Mesenchymal stem cell (in vitro differentiated cells and primary cell): ENCODE results near the gene NPAS3.

ENCODE experiments used
- DNase-seq: peaks from one replicate; pipeline ENCODE4 v3.0.0-alpha.2; 2013
- H2AFZ ChIP-seq: one replicate; pipeline ENCODE4 v1.6.1; 2013; ENCODE audit warnings: low read depth, mild to moderate bottlenecking, control low read depth, inconsistent platforms, low read length, moderate library complexity
- H2AK5ac ChIP-seq: 2 replicates; pipeline ENCODE4 v1.6.1; 2013; ENCODE audit warnings: low read length, moderate library complexity, mild to moderate bottlenecking, inconsistent platforms; ENCODE audit not compliant: severe bottlenecking
- H2BK120ac ChIP-seq: one replicate; pipeline ENCODE4 v1.6.1; 2013; ENCODE audit warnings: low read depth, mild to moderate bottlenecking, inconsistent platforms, low read length, moderate library complexity
- H2BK12ac ChIP-seq, 2 experiments: one replicate each; pipeline ENCODE4 v1.6.1; 2013; ENCODE audit warnings: inconsistent platforms in 2 of 2, low read length in 2 of 2, mild to moderate bottlenecking in 2 of 2, moderate library complexity in 2 of 2, control low read depth in 1 of 2
- H2BK15ac ChIP-seq: one replicate; pipeline ENCODE4 v1.6.1; 2013; ENCODE audit warnings: mild to moderate bottlenecking, low read depth, inconsistent platforms; ENCODE audit not compliant: poor library complexity, severe bottlenecking
- H2BK5ac ChIP-seq: 2 replicates; pipeline ENCODE4 v1.6.1; 2013; ENCODE audit warnings: low read depth, mild to moderate bottlenecking, low read length, control low read depth, inconsistent platforms; ENCODE audit not compliant: poor library complexity, severe bottlenecking
- H3K14ac ChIP-seq, 2 experiments: one replicate each; pipeline ENCODE4 v1.6.1; 2013; ENCODE audit warnings: inconsistent platforms in 2 of 2, low read length in 2 of 2, control low read depth in 1 of 2, mild to moderate bottlenecking in 1 of 2, moderate library complexity in 1 of 2
- H3K18ac ChIP-seq, 2 experiments: one replicate each; pipeline ENCODE4 v1.6.1; 2013; ENCODE audit warnings: inconsistent platforms in 2 of 2, low read length in 2 of 2, control low read depth in 1 of 2, low read depth in 1 of 2, mild to moderate bottlenecking in 1 of 2
- H3K23ac ChIP-seq, 2 experiments: one replicate each; pipeline ENCODE4 v1.6.1; 2013; ENCODE audit warnings: inconsistent platforms in 2 of 2, low read length in 2 of 2, mild to moderate bottlenecking in 2 of 2, moderate library complexity in 2 of 2, control low read depth in 1 of 2
- H3K27ac ChIP-seq: 2 replicates; pipeline ENCODE4 v1.5.1; 2013; ENCODE audit warnings: mild to moderate bottlenecking, moderate library complexity, low read length, control low read depth, inconsistent platforms; ENCODE audit not compliant: poor library complexity, severe bottlenecking
- H3K27me3 ChIP-seq, 2 experiments: 2 replicates each; pipeline versions ENCODE4 v1.6.1 to v1.7.0; 2013; ENCODE audit warnings: low read length in 2 of 2, mild to moderate bottlenecking in 2 of 2, moderate library complexity in 2 of 2, control low read depth in 1 of 2, inconsistent platforms in 1 of 2; ENCODE audit not compliant: control insufficient read depth in 1 of 2, insufficient read depth in 1 of 2
- H3K36me3 ChIP-seq, 2 experiments: 2 replicates each; pipeline versions ENCODE4 v1.6.1 to v1.7.0; 2013; ENCODE audit warnings: low read length in 2 of 2, control low read depth in 1 of 2, inconsistent platforms in 1 of 2, low read depth in 1 of 2, mild to moderate bottlenecking in 1 of 2; ENCODE audit not compliant: insufficient read depth in 2 of 2, control insufficient read depth in 1 of 2
- H3K4ac ChIP-seq, 2 experiments: one replicate each; pipeline ENCODE4 v1.6.1; 2013; ENCODE audit warnings: inconsistent platforms in 2 of 2, low read length in 2 of 2, mild to moderate bottlenecking in 2 of 2, moderate library complexity in 2 of 2, control low read depth in 1 of 2, low read depth in 1 of 2
- H3K4me1 ChIP-seq: 2 replicates; pipeline ENCODE4 v1.6.1; 2013; ENCODE audit warnings: low read depth, low read length, control low read depth; ENCODE audit not compliant: control insufficient read depth, insufficient read depth
- H3K4me2 ChIP-seq: 2 replicates; pipeline ENCODE4 v1.6.1; 2013; ENCODE audit warnings: low read length, mild to moderate bottlenecking, inconsistent platforms; ENCODE audit not compliant: poor library complexity, severe bottlenecking
- H3K4me3 ChIP-seq, 2 experiments: 2 replicates each; pipeline versions ENCODE4 v1.5.1 to v1.7.0; 2013; ENCODE audit warnings: low read length in 2 of 2, mild to moderate bottlenecking in 2 of 2, control low read depth in 1 of 2, low read depth in 1 of 2; ENCODE audit not compliant: insufficient read depth in 1 of 2
- H3K79me1 ChIP-seq: replicated peaks from 2 replicates; pipeline ENCODE4 v1.6.1; 2013; ENCODE audit warnings: mild to moderate bottlenecking, control low read depth, low read length, inconsistent platforms; ENCODE audit not compliant: poor library complexity, severe bottlenecking
- H3K9ac ChIP-seq: 2 replicates; pipeline ENCODE4 v1.7.0; 2013; ENCODE audit warnings: mild to moderate bottlenecking, low read length, moderate library complexity
- H3K9me3 ChIP-seq: 2 replicates; pipeline ENCODE4 v1.7.0; 2013; ENCODE audit warnings: mild to moderate bottlenecking, low read length; ENCODE audit not compliant: control insufficient read depth
- H4K8ac ChIP-seq: one replicate; pipeline ENCODE4 v1.6.1; 2013; ENCODE audit warnings: inconsistent platforms, mild to moderate bottlenecking, low read length, moderate library complexity
- H4K91ac ChIP-seq: one replicate; pipeline ENCODE4 v1.6.1; 2013; ENCODE audit warnings: mild to moderate bottlenecking, low read length, inconsistent platforms
- whole genome bisulfite sequencing: methylation state at CpG from one replicate; pipeline ENCODE4 v1.1.7; 2013; ENCODE audit warnings: mixed read lengths; 5-methylcytosine and 5-hydroxymethylcytosine counted together

Gene NPAS3

DNA sequence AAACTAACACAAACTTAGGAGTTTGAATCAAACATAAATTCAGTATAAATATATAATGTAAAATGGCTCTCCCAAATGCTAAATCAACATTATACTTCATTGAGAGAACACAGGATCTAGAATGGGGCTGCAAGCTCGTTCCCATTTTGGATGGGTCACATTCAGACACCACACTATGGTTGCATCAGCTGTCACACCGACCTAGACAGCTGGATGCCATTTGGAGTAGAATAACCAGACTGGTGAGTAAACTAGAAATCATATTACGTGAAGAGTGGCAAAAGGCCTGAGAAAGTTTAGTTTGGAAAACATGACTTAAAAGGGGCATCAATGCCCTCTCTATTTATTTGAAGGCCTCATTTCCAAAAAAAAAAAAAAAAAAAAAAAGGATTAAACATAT lies 430.4 kb downstream of the NPAS3 start:
- H2AK5ac ChIP-seq, result no peak overlapping the region
- H2BK12ac ChIP-seq, result no peak overlapping the region
- no peak overlapping the region for H2BK5ac ChIP-seq
- DNase-seq, result no peak
- H3K4me3 ChIP-seq, result no peak overlapping the region
- no peak overlapping the region for H3K23ac ChIP-seq
- no peak overlapping the region for H3K4ac ChIP-seq
- H3K9ac ChIP-seq, result no peak overlapping the region
- no peak overlapping the region for H3K18ac ChIP-seq
- H2AFZ ChIP-seq, result no peak overlapping the region
- no peak overlapping the region for H2BK120ac ChIP-seq
- H3K9me3 ChIP-seq, result no peaks in the 10 kb centered on the region
- H3K14ac ChIP-seq, result no peak overlapping the region
- H3K4me2 ChIP-seq, result no peak overlapping the region
- no peak overlapping the region for H4K91ac ChIP-seq
- 70% methylated on average over 3 of the region's 3 CpGs for WGBS
- no peaks in the 10 kb centered on the region for H3K4me1 ChIP-seq
- H2BK15ac ChIP-seq, result no peak overlapping the region
- no peak overlapping the region for H4K8ac ChIP-seq
- H3K27me3 ChIP-seq, result no peaks in the 10 kb centered on the region
- no peak overlapping the region for H3K27ac ChIP-seq
- no peaks in the 10 kb centered on the region for H3K36me3 ChIP-seq
- H3K79me1 ChIP-seq, result no peaks in the 10 kb centered on the region

DNA sequence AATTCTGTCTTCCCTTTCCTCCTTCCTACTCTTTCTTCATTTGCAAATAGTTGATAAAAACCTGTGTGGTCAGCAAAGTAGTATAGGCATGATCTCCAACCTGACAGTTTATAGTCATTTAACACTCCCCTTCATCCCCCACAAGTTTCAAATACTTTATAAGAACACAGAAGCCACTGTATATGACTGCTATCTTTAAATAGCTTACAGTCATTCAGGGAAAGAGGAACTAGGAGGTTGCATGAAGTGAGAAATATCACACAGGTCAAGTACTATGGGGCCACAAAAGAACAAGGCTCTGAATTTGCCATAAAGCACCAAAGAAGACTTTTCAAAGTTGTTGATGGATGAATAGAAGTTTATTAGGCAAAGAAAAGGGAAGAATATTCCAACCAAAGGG lies 431.3 kb downstream of the NPAS3 start:
- no peak overlapping the region for H2BK120ac ChIP-seq
- H2BK12ac ChIP-seq, result no peak overlapping the region
- no peak overlapping the region for H3K4me3 ChIP-seq
- H3K27me3 ChIP-seq, result no peaks in the 10 kb centered on the region
- H3K4me1 ChIP-seq, result no peaks in the 10 kb centered on the region
- H2AFZ ChIP-seq, result no peak overlapping the region
- H3K79me1 ChIP-seq, result no peaks in the 10 kb centered on the region
- H3K4me2 ChIP-seq, result no peak overlapping the region
- H2BK5ac ChIP-seq, result no peak overlapping the region
- no peaks in the 10 kb centered on the region for H3K36me3 ChIP-seq
- H3K9ac ChIP-seq, result no peak overlapping the region
- H3K23ac ChIP-seq, result no peak overlapping the region
- no peak for DNase-seq
- H2AK5ac ChIP-seq, result no peak overlapping the region
- H2BK15ac ChIP-seq, result no peak overlapping the region
- no peak overlapping the region for H3K4ac ChIP-seq
- no peak overlapping the region for H3K27ac ChIP-seq
- H3K18ac ChIP-seq, result no peak overlapping the region
- no peaks in the 10 kb centered on the region for H3K9me3 ChIP-seq
- H4K8ac ChIP-seq, result no peak overlapping the region
- no peak overlapping the region for H4K91ac ChIP-seq
- no peak overlapping the region for H3K14ac ChIP-seq

DNA sequence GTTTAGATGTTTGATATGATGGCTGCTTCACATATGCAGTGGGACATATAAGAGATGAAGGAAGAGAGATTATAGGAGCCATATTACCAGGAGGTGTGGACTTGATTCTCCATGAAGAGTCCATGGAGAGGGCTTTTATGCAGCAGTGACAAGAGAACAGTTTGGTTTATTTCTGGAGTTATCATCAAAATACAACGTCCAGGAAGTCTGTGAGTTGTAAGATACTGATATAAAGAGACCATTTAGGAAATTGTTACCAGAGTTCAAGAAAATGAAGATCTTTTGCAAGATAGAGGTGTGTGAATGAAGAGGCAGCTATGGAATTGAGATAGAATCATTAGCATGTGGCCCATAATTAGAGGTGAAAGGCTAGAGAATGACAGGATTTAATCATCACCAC lies 431.7 kb downstream of the NPAS3 start:
- H3K9ac ChIP-seq, result no peak overlapping the region
- no peaks in the 10 kb centered on the region for H3K27me3 ChIP-seq
- 71% methylated on average over 1 of the region's 1 CpG for WGBS
- H3K36me3 ChIP-seq, result no peaks in the 10 kb centered on the region
- no peak overlapping the region for H3K4me3 ChIP-seq
- no peak overlapping the region for H4K8ac ChIP-seq
- no peak overlapping the region for H2BK12ac ChIP-seq
- no peak overlapping the region for H3K4ac ChIP-seq
- H3K18ac ChIP-seq, result no peak overlapping the region
- H2BK5ac ChIP-seq, result no peak overlapping the region
- H3K14ac ChIP-seq, result no peak overlapping the region
- H2AFZ ChIP-seq, result no peak overlapping the region
- H2BK120ac ChIP-seq, result no peak overlapping the region
- H3K23ac ChIP-seq, result no peak overlapping the region
- H2AK5ac ChIP-seq, result no peak overlapping the region
- no peaks in the 10 kb centered on the region for H3K4me1 ChIP-seq
- H4K91ac ChIP-seq, result no peak overlapping the region
- H3K9me3 ChIP-seq, result no peaks in the 10 kb centered on the region
- no peak overlapping the region for H3K4me2 ChIP-seq
- H2BK15ac ChIP-seq, result no peak overlapping the region
- DNase-seq, result no peak
- H3K79me1 ChIP-seq, result no peaks in the 10 kb centered on the region
- H3K27ac ChIP-seq, result no peak overlapping the region

DNA sequence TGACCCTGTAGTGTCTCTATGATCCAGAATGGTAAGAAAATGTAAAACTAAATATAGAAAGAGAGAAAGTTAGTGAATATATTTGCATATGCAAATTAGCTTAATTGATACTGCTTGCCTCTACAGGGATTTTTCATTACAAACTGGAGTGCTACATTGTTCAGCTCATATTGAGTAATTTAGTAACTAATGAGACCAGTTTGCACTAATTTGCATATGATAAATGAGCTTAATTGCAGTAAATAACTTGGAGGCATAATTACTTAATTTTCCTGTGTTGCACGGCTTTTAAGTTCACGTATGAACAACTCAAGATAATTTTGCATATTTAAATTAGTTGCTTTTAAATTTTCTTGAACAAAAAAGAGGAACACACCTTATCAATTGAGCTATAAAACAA lies 436.5 kb downstream of the NPAS3 start:
- no peak overlapping the region for H4K8ac ChIP-seq
- H3K4ac ChIP-seq, result no peak overlapping the region
- no peak overlapping the region for H2BK15ac ChIP-seq
- H3K4me3 ChIP-seq, result no peak overlapping the region
- no peak overlapping the region for H3K14ac ChIP-seq
- H4K91ac ChIP-seq, result no peak overlapping the region
- H3K4me1 ChIP-seq, result no peaks in the 10 kb centered on the region
- no peak overlapping the region for H3K9ac ChIP-seq
- no peak overlapping the region for H2BK5ac ChIP-seq
- no peak for DNase-seq
- no peaks in the 10 kb centered on the region for H3K79me1 ChIP-seq
- no peaks in the 10 kb centered on the region for H3K9me3 ChIP-seq
- H3K23ac ChIP-seq, result no peak overlapping the region
- H2AK5ac ChIP-seq, result no peak overlapping the region
- no peak overlapping the region for H2AFZ ChIP-seq
- H2BK12ac ChIP-seq, result no peak overlapping the region
- no CpG with 5 or more reads among the region's 2 CpGs for WGBS
- H2BK120ac ChIP-seq, result no peak overlapping the region
- no peak overlapping the region for H3K18ac ChIP-seq
- no peaks in the 10 kb centered on the region for H3K27me3 ChIP-seq
- no peaks in the 10 kb centered on the region for H3K36me3 ChIP-seq
- H3K4me2 ChIP-seq, result no peak overlapping the region
- no peak overlapping the region for H3K27ac ChIP-seq
